WTC11 (cell line): Measurements from ENCODE around the gene PTP4A2. TPM values are rescaled to one million over a fixed set of nuclear protein-coding genes. Genes with fewer than 3 reads are reported as not detected.

ENCODE experiments used
- ATAC-seq: fragments of 200-7000 bp; cut with Tn5 transposase; 2 replicates; pipeline ENCODE4 v1.10.0; 2021; ENCODE audit warnings: mild to moderate bottlenecking, moderate library complexity
- CTCF ChIA-PET: fragments of 300-600 bp; sonication (Branson Sonifier 250); formaldehyde crosslinking; loops from one replicate; lab custom pipeline; 2021; ENCODE audit warnings: antibody characterized with exemption; lab: Charles Lee
- POLR2A ChIA-PET: fragments of 350-600 bp; sonication (Branson Sonifier 250); formaldehyde crosslinking; loops from one replicate; lab custom pipeline; 2021; ENCODE audit warnings: antibody characterized with exemption; lab: Charles Lee
- DNase-seq: peaks from one replicate; pipeline ENCODE4 v3.0.0; 2021; ENCODE audit warnings: low spot score
- H3K27ac Mint-ChIP-seq: 2 replicates; pipeline ENCODE4 v1.8.0; 2021; ENCODE audit warnings: mixed read lengths
- H3K27me3 Mint-ChIP-seq: 2 replicates; pipeline ENCODE4 v1.8.0; 2021; ENCODE audit warnings: low read depth, mild to moderate bottlenecking, moderate library complexity, mixed read lengths
- H3K36me3 Mint-ChIP-seq: 2 replicates; pipeline ENCODE4 v1.8.0; 2021; ENCODE audit warnings: mixed read lengths
- H3K4me1 Mint-ChIP-seq: 2 replicates; pipeline ENCODE4 v1.8.0; 2022; ENCODE audit warnings: mixed read lengths
- H3K4me3 Mint-ChIP-seq: 2 replicates; pipeline ENCODE4 v1.8.0; 2021; ENCODE audit warnings: mild to moderate bottlenecking, moderate library complexity, mixed read lengths
- H3K9me3 Mint-ChIP-seq: 2 replicates; pipeline ENCODE4 v1.8.0; 2021; ENCODE audit warnings: mixed read lengths
- AR ChIP-seq: fragments of 250-450 bp; sonication (Bioruptor Pico); IDR thresholded peaks from 2 replicates; pipeline ENCODE4 v1.9.0; 2021; ENCODE audit warnings: mild to moderate bottlenecking
- ATF1 ChIP-seq: sonication (generic); formaldehyde crosslinking; IDR thresholded peaks from 2 replicates; pipeline ENCODE4 v1.8.1; 2023; ENCODE audit warnings: mild to moderate bottlenecking, moderate library complexity, missing genetic modification reagents
- E2F4 ChIP-seq: sonication (generic); formaldehyde crosslinking; IDR thresholded peaks from 2 replicates; pipeline ENCODE4 v1.8.1; 2022; ENCODE audit warnings: low read depth, mild to moderate bottlenecking, moderate library complexity, missing genetic modification reagents, borderline replicate concordance
- FOXK1 ChIP-seq: sonication (generic); formaldehyde crosslinking; IDR thresholded peaks from 2 replicates; pipeline ENCODE4 v1.8.0; 2022; ENCODE audit warnings: mild to moderate bottlenecking, moderate library complexity, missing genetic modification reagents
- GTF2I ChIP-seq: fragments of 250-450 bp; sonication (Bioruptor Pico); conservative IDR thresholded peaks from 2 replicates; pipeline ENCODE4 v1.4.0; 2021; ENCODE audit warnings: mild to moderate bottlenecking
- KAT7 ChIP-seq: sonication (generic); formaldehyde crosslinking; IDR thresholded peaks from 2 replicates; pipeline ENCODE4 v1.8.1; 2023; ENCODE audit warnings: missing genetic modification reagents, mild to moderate bottlenecking, borderline replicate concordance
- MAX ChIP-seq: sonication (generic); formaldehyde crosslinking; IDR thresholded peaks from 2 replicates; pipeline ENCODE4 v1.8.0; 2022; ENCODE audit warnings: mild to moderate bottlenecking, missing genetic modification reagents
- MYBL2 ChIP-seq: sonication (generic); formaldehyde crosslinking; IDR thresholded peaks from 2 replicates; pipeline ENCODE4 v1.8.1; 2023; ENCODE audit warnings: mild to moderate bottlenecking, moderate library complexity, missing genetic modification reagents
- NFATC4 ChIP-seq: fragments of 250-450 bp; sonication (Bioruptor Pico); IDR thresholded peaks from 2 replicates; pipeline ENCODE4 v1.9.0; 2021; ENCODE audit warnings: mild to moderate bottlenecking
- NFE2L1 ChIP-seq: sonication (generic); formaldehyde crosslinking; IDR thresholded peaks from 2 replicates; pipeline ENCODE4 v1.8.1; 2023; ENCODE audit warnings: missing genetic modification reagents
- NFYB ChIP-seq: sonication (generic); formaldehyde crosslinking; conservative IDR thresholded peaks from 2 replicates; pipeline ENCODE4 v1.8.0; 2022; ENCODE audit warnings: low read depth, missing genetic modification reagents
- NR2C2 ChIP-seq: sonication (generic); formaldehyde crosslinking; IDR thresholded peaks from 2 replicates; pipeline ENCODE4 v1.8.0; 2022; ENCODE audit warnings: mild to moderate bottlenecking, missing genetic modification reagents
- OVOL2 ChIP-seq: fragments of 250-450 bp; sonication (Bioruptor Pico); IDR thresholded peaks from 2 replicates; pipeline ENCODE4 v1.9.0; 2021; ENCODE audit warnings: mild to moderate bottlenecking, borderline replicate concordance
- PRDM15 ChIP-seq: sonication (generic); formaldehyde crosslinking; IDR thresholded peaks from 2 replicates; pipeline ENCODE4 v1.8.0; 2022; ENCODE audit warnings: missing genetic modification reagents
- TP53 ChIP-seq: sonication (generic); formaldehyde crosslinking; IDR thresholded peaks from 2 replicates; pipeline ENCODE4 v1.8.1; 2023; ENCODE audit warnings: mild to moderate bottlenecking, missing genetic modification reagents
- ZNF423 ChIP-seq: fragments of 250-450 bp; sonication (Bioruptor Pico); IDR thresholded peaks from 2 replicates; pipeline ENCODE4 v2.1.2; 2022; ENCODE audit warnings: mild to moderate bottlenecking, moderate library complexity
- ZNF512 ChIP-seq: sonication (generic); formaldehyde crosslinking; IDR thresholded peaks from 2 replicates; pipeline ENCODE4 v1.8.1; 2022; ENCODE audit warnings: missing genetic modification reagents, borderline replicate concordance
- total RNA-seq: library from RNA; stranded (reverse); gene quantifications from 3 replicates; pipeline ENCODE4 v1.2.3, GENCODE V29; 2021

The PTP4A2 gene
- total RNA-seq, 1 experiment from 2014 or later: 172 TPM

GRCh38 chr1:31906557-31906956, 31.6 kb downstream of the PTP4A2 start:
- CTCF ChIA-PET: interaction anchor here (0.7 kb wide), 1 partner anchor 201 kb away, joined by 4 read pairs; the partner anchor contains the start of gene KPNA6

GRCh38 chr1:31905681-31906080, 32.5 kb downstream of the PTP4A2 start:
- no peaks in the 10 kb centered on the region; the same call in 1 of the 2 replicates for H3K27me3 Mint-ChIP-seq
- no peaks in the 10 kb centered on the region for H3K4me1 Mint-ChIP-seq
- TF ChIP-seq MAX: no peak
- TF ChIP-seq AR (CRISPR knock-in tag): no peak
- TF ChIP-seq OVOL2 (CRISPR knock-in tag): no peak
- ChIA-PET CTCF (interaction anchor here (0.7 to 1.3 kb wide), 2 partner anchors 58 to 202 kb away, joined by 4 to 8 read pairs; partner anchors contain the start of gene KPNA6), POLR2A (no interaction called here)
- H3K36me3 Mint-ChIP-seq: peaks cover 36% of the 10 kb centered on the region
- ATAC-seq (no peak), DNase-seq (no peak)
- H3K4me3 Mint-ChIP-seq: no peak overlapping the region
- no peak overlapping the region for H3K27ac Mint-ChIP-seq
- H3K9me3 Mint-ChIP-seq: peaks cover 10% of the 10 kb centered on the region

More at GRCh38 chr1:31906557-31906956, 31.6 kb downstream of the PTP4A2 start:
- H3K27ac Mint-ChIP-seq: no peak overlapping the region
- peaks cover 41% of the 10 kb centered on the region for H3K36me3 Mint-ChIP-seq
- no peak for TF ChIP-seq NFE2L1
- no peak for TF ChIP-seq PRDM15 (CRISPR knock-in tag)
- no peak for TF ChIP-seq E2F4 (CRISPR knock-in tag)
- TF ChIP-seq NFYB (CRISPR knock-in tag): no peak
- TF ChIP-seq GTF2I: no peak
- no peak for TF ChIP-seq NFATC4 (CRISPR knock-in tag)
- no peak for TF ChIP-seq KAT7 (CRISPR knock-in tag)
- no peak for TF ChIP-seq ATF1
- TF ChIP-seq ZNF512: no peak
- no peak for TF ChIP-seq MYBL2 (CRISPR knock-in tag)
- no peak for TF ChIP-seq FOXK1 (CRISPR knock-in tag)
- TF ChIP-seq NR2C2 (CRISPR knock-in tag): no peak
- no peak for TF ChIP-seq ZNF423 (CRISPR knock-in tag)
- TF ChIP-seq TP53 (CRISPR knock-in tag): no peak
- TF ChIP-seq, all 79 proteins: peak for 0
- H3K4me1 Mint-ChIP-seq: no peaks in the 10 kb centered on the region
- DNase-seq (no peak), ATAC-seq (no peak)
- no peak overlapping the region for H3K4me3 Mint-ChIP-seq
- POLR2A ChIA-PET: no interaction called here
- H3K27me3 Mint-ChIP-seq: no peaks in the 10 kb centered on the region; the same call in 1 of the 2 replicates
- H3K9me3 Mint-ChIP-seq: peaks cover 10% of the 10 kb centered on the region
